CD4-positive, alpha-beta memory T cell (primary cell): ENCODE measurements around the gene CCM2L. TPM values are rescaled to one million over a fixed set of nuclear protein-coding genes. Genes with fewer than 3 reads are reported as not detected.
"Not testable (repeated sequence)": the region's sequence is repeated elsewhere in the genome, so short reads cannot be mapped to it uniquely, and the experiment has no call there.

Experiments
- CTCF ChIA-PET: fragments of 350-600 bp; sonication (Branson Sonifier 250); formaldehyde crosslinking; loops from one replicate; lab custom pipeline; 2021; ENCODE audit warnings: inconsistent platforms; ENCODE audit not compliant: partially characterized antibody; lab: Charles Lee
- POLR2A ChIA-PET: fragments of 350-600 bp; sonication (Branson Sonifier 250); formaldehyde crosslinking; loops from one replicate; lab custom pipeline; 2021; ENCODE audit not compliant: partially characterized antibody; lab: Charles Lee
- DNase-seq, 5 donors: peaks; one replicate each; pipeline versions ENCODE4 v3.0.0 to v3.0.0-alpha.2; 2020 to 2022; ENCODE audit warnings: mixed read lengths in 1 of 5
- H3K27ac ChIP-seq: one replicate; pipeline ENCODE4 v1.7.0; 2013; ENCODE audit warnings: low read depth, low read length
- H3K27me3 ChIP-seq: 2 replicates; pipeline ENCODE4 v1.7.0; 2013; ENCODE audit warnings: mild to moderate bottlenecking, low read length, moderate library complexity; ENCODE audit not compliant: insufficient read depth
- H3K36me3 ChIP-seq: 2 replicates; pipeline ENCODE4 v1.7.0; 2013; ENCODE audit warnings: mild to moderate bottlenecking, low read length, moderate library complexity; ENCODE audit not compliant: insufficient read depth
- H3K4me1 ChIP-seq: 2 replicates; pipeline ENCODE4 v1.7.0; 2013; ENCODE audit warnings: mild to moderate bottlenecking, low read length, moderate library complexity; ENCODE audit not compliant: insufficient read depth
- H3K4me3 ChIP-seq, 2 donors: one replicate each; pipeline ENCODE4 v1.7.0; 2013; ENCODE audit warnings: low read length in 2 of 2, mild to moderate bottlenecking in 1 of 2
- H3K9me3 ChIP-seq, 2 donors: one replicate each; pipeline ENCODE4 v1.7.0; 2013; ENCODE audit warnings: low read length in 2 of 2, control low read depth in 1 of 2; ENCODE audit not compliant: control insufficient read depth in 1 of 2
- H3K27ac Mint-ChIP-seq, 7 donors: one replicate each; pipeline ENCODE4 v1.8.0; 2020 to 2021; ENCODE audit warnings: mixed read lengths in 7 of 7, mild to moderate bottlenecking in 6 of 7, inconsistent platforms in 3 of 7, moderate library complexity in 3 of 7
- H3K27me3 Mint-ChIP-seq, 2 donors: one replicate each; pipeline ENCODE4 v1.8.0; 2020 to 2021; ENCODE audit warnings: mixed read lengths in 2 of 2
- H3K36me3 Mint-ChIP-seq, 2 donors: one replicate each; pipeline ENCODE4 v1.8.0; 2020 to 2021; ENCODE audit warnings: mixed read lengths in 2 of 2, inconsistent platforms in 1 of 2, mild to moderate bottlenecking in 1 of 2
- H3K4me1 Mint-ChIP-seq, 4 donors: one replicate each; pipeline ENCODE4 v1.8.0; 2020 to 2021; ENCODE audit warnings: mixed read lengths in 4 of 4, mild to moderate bottlenecking in 1 of 4
- H3K4me3 Mint-ChIP-seq, 8 donors: one replicate each; pipeline ENCODE4 v1.8.0; 2020 to 2021; ENCODE audit warnings: mixed read lengths in 8 of 8, mild to moderate bottlenecking in 7 of 8, moderate library complexity in 6 of 8, inconsistent platforms in 3 of 8
- H3K9me3 Mint-ChIP-seq, 8 donors: one replicate each; pipeline ENCODE4 v1.8.0; 2020 to 2021; ENCODE audit warnings: mixed read lengths in 8 of 8, mild to moderate bottlenecking in 5 of 8, inconsistent platforms in 3 of 8, moderate library complexity in 1 of 8
- intact Hi-C: fragments of 100-400 bp; cut with micrococcal nuclease; formaldehyde crosslinking; loops from one replicate; pipeline ENCODE4 v1.15.1; 2023
- polyA plus RNA-seq, 2 donors: library from polyadenylated mRNA; unstranded; fragments of 300-500 nt; fragmentation: Illumina TruSeq; gene quantifications; one replicate each; pipeline ENCODE4 v1.2.3, GENCODE V29; 2021
- total RNA-seq, 2 experiments: library from RNA; stranded (reverse); gene quantifications; one replicate each; pipeline ENCODE4 v1.2.3, GENCODE V29; 2021

The CCM2L gene
- total and polyA plus RNA-seq, 4 experiments from 2014 or later, result not detected

- H3K4me3 Mint-ChIP-seq, result no peak overlapping the region
- Histone ChIP-seq H3K27me3 (no peaks in the 10 kb centered on the region), H3K4me3 (no peak overlapping the region), H3K27ac (no peak overlapping the region), H3K9me3 (no peaks in the 10 kb centered on the region), H3K36me3 (no peaks in the 10 kb centered on the region), H3K4me1 (no peaks in the 10 kb centered on the region)
- no peaks in the 10 kb centered on the region for H3K36me3 Mint-ChIP-seq
- peaks cover 7 to 9% of the 10 kb centered on the region in 2 donors for H3K27me3 Mint-ChIP-seq
- DNase-seq, result no peak
- intact Hi-C loops, result no loop called here
- H3K9me3 Mint-ChIP-seq, result peaks cover 0 to 2% (median 0%) of the 10 kb centered on the region in 8 donors
- ChIA-PET POLR2A (interaction anchor here (1.0 to 1.4 kb wide), 2 partner anchors 9 to 176 kb away, joined by 3 read pairs; no protein-coding TSS in a partner anchor), CTCF (interaction anchor here (1.1 to 4.1 kb wide), 10 partner anchors 7 to 211 kb away, joined by 3 to 78 read pairs (median 12); partner anchors contain the start of gene PDRG1)
- no peak overlapping the region for H3K27ac Mint-ChIP-seq
- no peaks in the 10 kb centered on the region for H3K4me1 Mint-ChIP-seq
Measured at GRCh38 chr20:32028647-32029372, 18.6 kb downstream of the CCM2L start.

GRCh38 chr20:32029561-32029960 lies 19.3 kb downstream of the CCM2L start:
- H3K4me3 ChIP-seq, result no peak overlapping the region
- intact Hi-C loops, result no loop called here
- Mint-ChIP-seq H3K4me3 (no peak overlapping the region), H3K36me3 (no peaks in the 10 kb centered on the region), H3K4me1 (no peaks in the 10 kb centered on the region), H3K27me3 (peaks cover 8% of the 10 kb centered on the region in 2 donors), H3K9me3 (peaks cover 0 to 2% (median 0%) of the 10 kb centered on the region in 8 donors), H3K27ac (no peak overlapping the region)
- no peaks in the 10 kb centered on the region for H3K9me3 ChIP-seq
- DNase-seq, result no peak
- no peaks in the 10 kb centered on the region for H3K4me1 ChIP-seq
- ChIA-PET CTCF (interaction anchor here (1.3 to 4.1 kb wide), 12 partner anchors 8 to 495 kb away, joined by 3 to 78 read pairs (median 11); partner anchors contain the start of genes MYLK2 and PDRG1), POLR2A (interaction anchor here (1.0 to 1.4 kb wide), 2 partner anchors 10 to 177 kb away, joined by 3 read pairs; no protein-coding TSS in a partner anchor)
- H3K36me3 ChIP-seq, result no peaks in the 10 kb centered on the region
- H3K27ac ChIP-seq, result no peak overlapping the region
- H3K27me3 ChIP-seq, result no peaks in the 10 kb centered on the region

GRCh38 chr20:32031007-32031958 lies 21.0 kb downstream of the CCM2L start:
- H3K4me3 ChIP-seq, result no peak overlapping the region
- Mint-ChIP-seq H3K27me3 (peaks cover 10 to 17% of the 10 kb centered on the region in 2 donors), H3K9me3 (no peaks in the 10 kb centered on the region), H3K27ac (no peak overlapping the region), H3K36me3 (no peaks in the 10 kb centered on the region), H3K4me3 (peak overlapping the region in 6 of 8 donors; percentile 17 to 57 (median 42)), H3K4me1 (no peaks in the 10 kb centered on the region)
- H3K36me3 ChIP-seq, result no peaks in the 10 kb centered on the region
- ChIA-PET CTCF (interaction anchor here (0.5 to 4.1 kb wide), 24 partner anchors 10 to 493 kb away, joined by 3 to 78 read pairs (median 4); partner anchors contain the start of genes CCM2L and MYLK2), POLR2A (no interaction called here)
- DNase-seq, result peak; percentile 48 to 66 (median 55)
- H3K27ac ChIP-seq, result no peak overlapping the region
- H3K27me3 ChIP-seq, result peaks cover 3% of the 10 kb centered on the region
- no peaks in the 10 kb centered on the region for H3K9me3 ChIP-seq
- H3K4me1 ChIP-seq, result no peaks in the 10 kb centered on the region
- intact Hi-C loops, result loop anchor here (1.0 kb wide), 2 partner anchors 209 to 622 kb away; no protein-coding TSS in a partner anchor

- H3K4me3 ChIP-seq, result no peak overlapping the region
Measured at GRCh38 chr20:32033316-32033715, 23.1 kb downstream of the CCM2L start.

GRCh38 chr20:32033721-32034120 lies 23.5 kb downstream of the CCM2L start:
- H3K4me1 ChIP-seq, H3K9me3 Mint-ChIP-seq, H3K36me3 Mint-ChIP-seq, H3K27ac Mint-ChIP-seq, H3K9me3 ChIP-seq, intact Hi-C loops, H3K36me3 ChIP-seq, H3K27me3 ChIP-seq, H3K4me3 ChIP-seq, H3K4me1 Mint-ChIP-seq, DNase-seq, H3K27ac ChIP-seq, POLR2A ChIA-PET, H3K4me3 Mint-ChIP-seq: not testable (repeated sequence)
- H3K27me3 Mint-ChIP-seq, result peaks cover 14 to 35% of the 10 kb centered on the region in 2 donors
- CTCF ChIA-PET, result interaction anchor here (1.5 kb wide), 1 partner anchor 8 kb away, joined by 4 read pairs; no protein-coding TSS in a partner anchor

More at GRCh38 chr20:32033316-32033715, 23.1 kb downstream of the CCM2L start:
- H3K27ac ChIP-seq, result no peak overlapping the region
- no peak overlapping the region for H3K4me3 Mint-ChIP-seq
- no peak for DNase-seq
- H3K27me3 Mint-ChIP-seq, result peaks cover 14 to 35% of the 10 kb centered on the region in 2 donors
- ChIA-PET POLR2A (no interaction called here), CTCF (interaction anchor here (1.5 kb wide), 1 partner anchor 8 kb away, joined by 4 read pairs; no protein-coding TSS in a partner anchor)
- no peaks in the 10 kb centered on the region for H3K4me1 ChIP-seq
- intact Hi-C loops, result no loop called here
- no peak overlapping the region for H3K27ac Mint-ChIP-seq
- no peaks in the 10 kb centered on the region for H3K9me3 Mint-ChIP-seq
- H3K36me3 ChIP-seq, result no peaks in the 10 kb centered on the region
- peaks cover 9% of the 10 kb centered on the region for H3K27me3 ChIP-seq
- H3K9me3 ChIP-seq, result no peaks in the 10 kb centered on the region
- no peaks in the 10 kb centered on the region for H3K36me3 Mint-ChIP-seq
- H3K4me1 Mint-ChIP-seq, result no peaks in the 10 kb centered on the region

- CTCF ChIA-PET, result interaction anchor here (0.9 to 2.3 kb wide), 4 partner anchors 9 to 211 kb away, joined by 3 to 8 read pairs (median 4); no protein-coding TSS in a partner anchor
- peaks cover 9% of the 10 kb centered on the region for H3K27me3 ChIP-seq
- no peak for DNase-seq
- H3K4me3 ChIP-seq, result no peak overlapping the region
- intact Hi-C loops, result no loop called here
- H3K9me3 ChIP-seq, result no peaks in the 10 kb centered on the region
- H3K27ac ChIP-seq, result no peak overlapping the region
- no peaks in the 10 kb centered on the region for H3K36me3 ChIP-seq
- no peak overlapping the region for H3K4me3 Mint-ChIP-seq
- H3K4me1 ChIP-seq, result no peaks in the 10 kb centered on the region
- H3K27me3 Mint-ChIP-seq, result peaks cover 18 to 35% of the 10 kb centered on the region in 2 donors
- no peaks in the 10 kb centered on the region for H3K9me3 Mint-ChIP-seq
- no peak overlapping the region for H3K27ac Mint-ChIP-seq
- POLR2A ChIA-PET, result no interaction called here
- H3K4me1 Mint-ChIP-seq, result no peaks in the 10 kb centered on the region
- H3K36me3 Mint-ChIP-seq, result no peaks in the 10 kb centered on the region
Measured at GRCh38 chr20:32034581-32035425, 24.6 kb downstream of the CCM2L start.
